ENCODE results near the gene ATP11C.

Gene ATP11C

DNA sequence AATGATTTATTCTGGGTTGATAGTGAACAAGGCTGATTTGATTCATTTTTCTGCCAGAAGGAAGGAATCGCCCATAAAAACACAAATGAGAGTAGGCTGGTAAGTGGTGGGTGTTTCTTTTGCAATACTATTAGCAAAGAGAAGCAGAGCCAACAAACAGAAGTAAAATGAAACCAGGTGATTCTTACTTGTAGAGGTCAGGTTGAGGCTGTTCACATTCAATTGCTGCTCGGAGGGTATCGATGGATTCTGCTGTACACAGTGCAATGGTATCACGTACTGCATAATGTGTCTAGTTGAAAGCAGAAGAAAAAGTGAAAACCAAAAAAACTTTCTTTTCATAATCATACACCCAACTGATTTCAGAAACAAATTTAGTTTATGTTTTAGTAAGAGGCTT is 130.8 kb downstream of the ATP11C start:
- peak in 1 of 2 donors; percentile 15 for DNase-seq

GRCh38 chrX:139801397-139801813 is 131.4 kb downstream of the ATP11C start:
- DNase-seq, result peak in 1 of 2 donors; percentile 13

GRCh38 chrX:139798701-139799100 is 134.2 kb downstream of the ATP11C start:
- no peak for DNase-seq

DNA sequence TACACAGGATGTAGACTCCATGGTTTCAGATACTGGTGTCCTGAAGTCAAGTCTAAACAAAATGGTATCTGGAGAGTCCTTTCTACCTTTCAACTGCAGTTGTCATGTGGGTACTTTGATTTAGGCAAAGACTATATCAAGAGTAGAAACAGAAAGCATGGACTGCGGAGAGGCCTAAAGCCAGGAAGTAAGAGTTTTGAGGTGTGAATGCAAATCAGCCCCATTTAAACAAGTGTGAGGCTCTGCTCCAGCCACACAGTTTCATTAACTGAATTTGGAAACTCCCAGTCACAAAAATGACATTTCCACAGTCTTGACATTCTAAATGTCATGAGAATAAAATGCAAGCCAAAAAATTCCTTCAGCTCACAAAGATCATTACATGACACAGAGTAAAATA is 137.7 kb downstream of the ATP11C start:
- DNase-seq, result no peak

- no peak for DNase-seq
These were observed 145.3 kb downstream of the ATP11C start for GRCh38 chrX:139787601-139788000.

- no peak for DNase-seq
These were observed 148.0 kb downstream of the ATP11C start for GRCh38 chrX:139784807-139785206.

- DNase-seq, result no peak
These were observed 148.9 kb downstream of the ATP11C start for GRCh38 chrX:139783959-139784358.

- no peak for DNase-seq
These were observed 149.8 kb downstream of the ATP11C start for GRCh38 chrX:139783030-139783429.

DNA sequence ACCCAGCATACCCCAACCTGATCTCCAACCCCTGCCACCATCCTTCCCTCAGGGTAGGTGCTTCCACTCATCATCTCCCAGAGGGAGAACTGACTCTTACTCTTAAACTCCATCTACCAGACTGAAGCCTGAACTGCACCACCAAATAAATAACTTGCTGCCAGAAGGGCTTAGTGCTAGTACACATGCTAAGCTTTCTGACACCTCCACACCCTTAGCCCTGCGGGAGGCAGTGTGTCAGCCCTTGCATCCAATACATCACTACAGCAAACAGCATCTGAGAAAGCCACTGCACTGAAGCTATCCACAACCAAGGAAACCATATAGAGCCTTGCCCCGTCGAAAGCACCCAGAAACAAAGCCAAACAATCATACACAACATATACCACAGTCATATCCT is 156.3 kb downstream of the ATP11C start:
- no peak for DNase-seq

DNA sequence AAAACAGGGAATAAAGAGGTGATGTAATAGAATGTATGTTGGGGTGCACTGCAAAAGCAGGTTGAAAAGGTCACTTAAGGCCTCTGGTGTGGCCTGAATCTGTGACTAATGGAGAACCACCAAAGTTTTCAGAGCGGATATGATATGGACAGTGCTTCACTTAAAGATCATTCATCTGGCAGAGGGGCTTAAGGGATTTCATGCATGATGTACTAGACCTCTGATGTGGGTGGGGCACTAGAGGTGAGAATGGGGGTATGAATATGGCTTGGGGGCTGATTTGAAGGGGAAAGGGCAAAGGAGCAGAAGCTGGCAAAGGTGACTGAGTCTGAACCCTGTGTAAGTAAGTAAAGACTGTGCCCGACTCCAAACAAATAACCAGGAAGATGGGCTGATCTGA is 162.5 kb downstream of the ATP11C start:
- no peak for DNase-seq

DNA sequence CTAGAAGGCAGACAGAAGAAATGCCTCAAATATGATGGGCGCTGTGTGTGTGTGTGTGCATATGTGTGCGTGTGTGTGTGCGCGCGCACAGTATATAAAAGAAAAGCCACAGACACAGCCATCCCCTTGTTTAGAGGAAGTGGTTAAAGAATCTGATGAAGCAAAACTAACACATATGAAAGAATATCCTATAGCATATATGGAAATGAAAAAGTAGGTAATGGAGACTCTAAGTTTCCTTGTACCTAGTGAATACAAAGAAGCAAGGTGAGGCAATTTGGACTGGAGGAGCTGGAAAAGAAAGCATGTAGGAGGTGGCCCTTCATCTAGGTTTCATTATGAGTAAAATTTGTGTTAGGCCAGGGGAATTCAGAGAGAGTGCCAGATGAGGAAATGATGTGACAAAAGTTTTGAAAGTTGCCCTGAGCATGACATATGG is 166.3 kb downstream of the ATP11C start:
- peak; percentile 7 to 17 for DNase-seq

DNA sequence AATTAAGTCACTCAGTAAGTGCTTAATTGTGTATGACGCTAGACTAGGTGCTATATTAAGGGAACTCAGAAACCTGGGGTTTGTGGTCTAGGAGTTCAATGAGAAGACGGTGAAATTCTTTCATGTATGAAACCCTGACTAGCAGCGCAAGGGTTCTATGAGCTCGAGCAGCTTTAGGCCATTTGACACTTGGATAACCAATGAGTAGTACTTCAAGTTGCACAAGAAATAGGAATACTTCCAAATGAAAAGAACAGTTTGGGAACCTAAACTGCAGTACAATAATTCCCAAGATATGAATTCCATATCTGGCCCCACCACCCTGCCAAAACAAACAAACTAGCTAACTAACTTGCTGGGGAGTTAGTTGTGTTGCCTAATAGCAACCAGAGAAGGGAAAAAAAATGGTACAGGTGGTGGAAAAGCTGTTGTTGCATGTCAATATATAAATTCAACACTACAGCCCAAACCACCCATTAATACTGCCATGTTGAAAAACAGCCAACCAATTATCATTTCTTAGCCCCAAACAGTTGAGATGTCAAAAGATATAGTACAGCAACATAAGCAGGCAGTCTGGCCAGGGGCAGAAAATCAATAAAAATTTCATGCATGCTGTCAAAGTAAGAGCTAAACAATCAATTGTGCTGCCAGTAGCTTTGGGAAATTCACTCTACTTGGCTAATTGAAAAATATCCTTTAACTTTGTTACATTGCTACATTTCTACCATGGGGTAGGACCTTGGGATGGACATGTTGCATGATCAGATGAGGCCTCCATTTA is 170.3 kb downstream of the ATP11C start:
- DNase-seq, result no peak

DNA sequence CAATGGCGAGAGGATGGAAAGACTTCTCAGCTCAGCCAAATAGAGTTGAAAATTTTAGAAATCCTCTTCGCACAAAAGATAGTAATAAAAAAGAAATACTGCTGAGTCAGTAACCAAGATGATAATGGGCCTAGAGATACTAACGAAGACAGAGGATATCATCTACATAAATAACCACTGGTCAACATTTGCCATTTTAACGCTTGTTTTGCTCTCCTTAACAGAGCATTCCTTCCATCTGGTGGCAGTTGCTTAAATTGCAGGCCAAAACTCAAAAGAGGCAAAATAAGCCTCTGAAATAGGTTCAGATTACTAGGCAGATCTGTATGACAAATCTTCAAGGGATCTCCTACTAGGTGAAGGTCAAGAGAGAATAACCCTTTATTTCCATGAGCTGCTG is 173.2 kb downstream of the ATP11C start:
- DNase-seq, result no peak

DNA sequence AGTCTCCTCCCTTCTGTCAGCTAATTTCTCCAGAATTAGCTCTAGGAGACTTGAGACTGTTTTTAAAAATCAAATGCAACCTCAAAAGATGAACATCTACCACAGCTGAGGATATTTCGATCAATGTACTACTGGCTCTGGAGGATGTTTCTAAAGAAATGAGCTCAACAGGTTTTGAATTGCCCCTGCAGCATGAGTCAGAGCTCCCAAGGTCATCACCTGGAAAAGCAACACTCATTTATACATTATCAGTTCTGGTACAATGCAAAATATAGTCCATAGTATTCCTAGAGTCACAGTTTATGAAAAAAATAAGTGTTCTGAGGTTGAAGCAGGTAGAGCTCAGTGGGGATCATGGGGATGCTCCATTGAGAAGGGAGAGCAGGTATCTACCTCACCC is 174.0 kb downstream of the ATP11C start:
- DNase-seq, result no peak

DNA sequence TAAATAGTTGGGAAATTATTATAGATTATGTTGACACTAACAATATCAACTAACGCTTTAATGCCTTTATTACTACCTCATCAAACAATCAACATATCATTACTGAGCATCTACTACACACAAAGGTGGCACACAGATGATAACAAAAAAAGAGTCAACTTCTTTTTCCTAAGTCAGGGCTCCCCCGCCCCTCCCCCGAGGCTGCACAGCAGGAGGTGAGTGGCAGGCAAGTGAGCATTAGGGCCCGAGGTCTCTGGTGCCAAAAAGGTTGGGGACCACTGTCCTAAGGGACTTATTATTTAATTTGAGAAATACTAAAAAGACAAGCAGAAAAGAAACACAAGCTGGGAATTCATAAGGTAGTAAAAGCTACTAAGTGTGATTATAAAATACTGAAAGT is 174.6 kb downstream of the ATP11C start:
- DNase-seq, result no peak

DNA sequence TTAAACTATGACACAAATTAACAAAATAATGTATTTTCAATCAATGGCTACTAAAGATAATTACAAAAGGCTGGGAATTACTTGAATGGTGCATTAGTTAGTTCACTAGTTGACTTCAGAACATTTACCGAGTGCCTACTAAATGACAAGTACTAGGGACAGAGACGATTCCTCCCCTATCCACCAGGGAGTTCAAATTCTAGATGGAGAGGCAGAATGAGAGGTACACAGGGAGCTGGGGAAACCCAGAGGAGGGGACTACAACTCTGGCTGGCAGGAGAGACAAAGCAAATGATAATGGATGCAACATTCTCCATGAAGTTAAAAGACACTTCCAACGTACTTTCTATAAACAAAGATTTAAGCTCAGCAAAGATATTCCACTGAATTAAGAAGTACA is 181.8 kb downstream of the ATP11C start:
- no peak for DNase-seq

- no peak for DNase-seq
These were observed 182.5 kb downstream of the ATP11C start for GRCh38 chrX:139750390-139750789.

DNA sequence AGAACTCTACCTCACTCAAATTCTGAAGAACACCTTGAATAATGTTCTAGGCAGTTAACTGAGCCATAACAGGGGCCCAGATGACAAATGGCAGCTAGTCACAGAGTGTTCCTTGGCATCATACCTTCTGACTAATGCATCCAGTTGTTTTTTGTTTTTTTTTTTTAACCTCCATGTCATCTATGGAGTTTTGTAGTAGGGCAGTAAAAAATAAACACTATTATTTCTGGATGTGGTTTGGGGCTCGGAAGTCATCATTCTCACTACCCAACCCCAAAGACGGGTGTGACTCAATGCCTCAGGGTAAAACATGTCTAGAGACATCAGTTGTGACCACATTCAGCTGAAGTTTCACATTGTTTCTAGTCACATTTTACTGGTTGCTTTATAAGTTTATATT is 193.7 kb downstream of the ATP11C start:
- no peak for DNase-seq

- no peak for DNase-seq
These were observed 194.3 kb downstream of the ATP11C start for GRCh38 chrX:139738581-139738980.

DNA sequence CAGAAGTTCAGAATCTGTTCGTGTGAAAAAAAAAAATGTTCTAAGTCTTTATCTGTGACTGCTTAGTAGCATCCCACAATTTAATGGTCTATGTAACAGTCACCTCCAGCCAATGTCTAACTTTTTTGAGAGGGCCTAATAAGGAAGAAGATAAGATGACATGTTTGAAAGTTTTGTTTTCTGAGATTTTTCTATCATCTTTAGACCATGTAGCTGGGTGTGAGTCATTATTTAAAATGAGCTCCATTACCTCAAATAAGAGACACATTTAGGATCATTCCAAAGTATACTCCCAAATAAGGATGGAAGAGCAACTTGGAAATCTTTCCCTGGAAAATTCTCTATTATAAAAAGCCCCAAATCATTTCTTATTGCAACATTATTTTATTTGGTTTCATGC is 196.7 kb downstream of the ATP11C start:
- DNase-seq, result no peak

GRCh38 chrX:139734996-139735395 is 197.9 kb downstream of the ATP11C start:
- no peak for DNase-seq

DNA sequence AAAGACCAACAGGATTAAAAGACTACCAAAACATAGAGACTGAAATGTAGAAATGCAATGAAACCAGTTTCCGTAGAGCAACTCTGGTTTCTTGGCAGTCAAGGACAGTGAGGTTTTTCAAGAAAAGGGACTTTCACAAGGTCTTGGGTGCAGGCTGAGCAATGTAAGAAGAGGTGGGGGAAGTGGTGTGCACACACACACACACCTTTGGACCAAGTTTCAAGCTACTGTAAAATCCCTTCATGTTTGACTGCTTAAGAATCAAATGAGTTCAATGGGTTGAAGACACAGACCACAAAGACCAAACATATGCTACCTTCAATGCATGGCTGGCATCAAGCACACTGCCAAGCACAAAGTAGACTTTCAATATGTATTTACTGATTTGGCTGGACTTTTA is 207.1 kb downstream of the ATP11C start:
- no peak for DNase-seq

- DNase-seq, result no peak
These were observed 208.2 kb downstream of the ATP11C start for GRCh38 chrX:139724626-139725025.

DNA sequence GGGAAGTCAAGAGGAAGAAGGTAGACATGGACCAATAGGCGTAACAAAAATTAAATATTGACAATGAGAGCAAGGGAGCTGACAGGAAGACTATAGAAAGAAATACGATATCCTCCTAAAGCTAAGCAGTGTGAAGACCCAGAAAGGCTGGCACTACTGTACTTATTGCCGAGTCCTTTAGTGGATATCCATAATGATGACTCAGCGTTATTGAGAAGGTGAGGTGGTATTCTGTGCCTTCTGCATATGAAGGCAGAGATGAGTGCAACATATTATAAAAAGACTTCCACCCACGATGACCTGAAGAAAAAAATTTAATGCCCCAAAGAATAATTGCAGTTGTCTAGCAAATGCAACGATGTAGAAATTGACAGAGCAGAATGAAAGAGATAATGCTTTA is 211.9 kb downstream of the ATP11C start:
- DNase-seq, result no peak

GRCh38 chrX:139720136-139720535 is 212.7 kb downstream of the ATP11C start:
- DNase-seq, result no peak
